Gastroesophageal sphincter (tissue), 3 donors: ENCODE data around the gene MYOCD.

ENCODE experiments used
- POLR2AphosphoS5 ChIP-seq: sonication (generic); formaldehyde crosslinking; IDR thresholded peaks from one replicate; pipeline ENCODE4 v1.6.1; 2017; ENCODE audit warnings: antibody characterized with exemption
- TF ChIP-seq, protein P1 (sequence below), 4 experiments: fragments of 200-600 bp in 2 of 4; fragments of 450-650 bp in 2 of 4; sonication (generic) in 1 of 4; IDR thresholded peaks; one replicate each; pipeline ENCODE4 v1.5.1; 2017 to 2019; ENCODE audit warnings: antibody characterized with exemption in 4 of 4, mild to moderate bottlenecking in 2 of 4, moderate library complexity in 2 of 4

DNA sequence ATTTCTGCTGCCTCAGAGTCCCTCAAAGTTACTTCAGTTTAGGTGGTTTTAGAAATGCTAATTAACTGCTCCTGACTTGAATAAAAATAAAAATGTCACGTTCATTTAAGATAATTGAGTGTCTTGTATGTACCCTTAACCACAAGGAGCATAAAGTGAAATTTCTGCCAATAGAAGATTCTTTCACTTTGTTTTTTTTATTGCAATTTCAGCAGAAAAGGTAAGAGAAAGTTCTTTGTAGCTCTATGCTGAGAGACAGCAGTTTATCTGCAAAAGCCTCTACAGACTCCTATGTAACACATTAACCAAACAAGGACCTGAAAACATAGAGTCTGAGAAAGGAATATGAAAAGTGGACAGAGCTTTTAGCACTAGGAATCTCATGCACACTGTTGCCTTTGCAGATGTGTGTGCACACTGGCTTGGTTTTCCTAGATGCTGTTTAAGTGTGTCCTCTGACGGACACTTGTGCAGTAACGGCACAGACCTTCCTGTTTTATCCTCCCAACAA lies 135.2 kb downstream of the MYOCD start:
- TF ChIP-seq, protein P1, sequence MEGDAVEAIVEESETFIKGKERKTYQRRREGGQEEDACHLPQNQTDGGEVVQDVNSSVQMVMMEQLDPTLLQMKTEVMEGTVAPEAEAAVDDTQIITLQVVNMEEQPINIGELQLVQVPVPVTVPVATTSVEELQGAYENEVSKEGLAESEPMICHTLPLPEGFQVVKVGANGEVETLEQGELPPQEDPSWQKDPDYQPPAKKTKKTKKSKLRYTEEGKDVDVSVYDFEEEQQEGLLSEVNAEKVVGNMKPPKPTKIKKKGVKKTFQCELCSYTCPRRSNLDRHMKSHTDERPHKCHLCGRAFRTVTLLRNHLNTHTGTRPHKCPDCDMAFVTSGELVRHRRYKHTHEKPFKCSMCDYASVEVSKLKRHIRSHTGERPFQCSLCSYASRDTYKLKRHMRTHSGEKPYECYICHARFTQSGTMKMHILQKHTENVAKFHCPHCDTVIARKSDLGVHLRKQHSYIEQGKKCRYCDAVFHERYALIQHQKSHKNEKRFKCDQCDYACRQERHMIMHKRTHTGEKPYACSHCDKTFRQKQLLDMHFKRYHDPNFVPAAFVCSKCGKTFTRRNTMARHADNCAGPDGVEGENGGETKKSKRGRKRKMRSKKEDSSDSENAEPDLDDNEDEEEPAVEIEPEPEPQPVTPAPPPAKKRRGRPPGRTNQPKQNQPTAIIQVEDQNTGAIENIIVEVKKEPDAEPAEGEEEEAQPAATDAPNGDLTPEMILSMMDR (IDR thresholded peaks at IDR 0.05) = no peak
- TF ChIP-seq POLR2AphosphoS5 = no peak
